Natural killer cell (primary cell): ENCODE results near the gene SUMO1. TPM values are rescaled to one million over a fixed set of nuclear protein-coding genes. Genes with fewer than 3 reads are reported as not detected.

Experiments used
- ATAC-seq, 3 donors: fragments of 150-1000 bp in 2 of 3; fragments of 200-7000 bp in 1 of 3; cut with Tn5 transposase; 1 replicate in 1 of 3; 2 replicates in 2 of 3; pipeline ENCODE4 v1.10.0; 2021; ENCODE audit warnings: mild to moderate bottlenecking in 2 of 3, moderate library complexity in 2 of 3
- DNase-seq, 2 donors: peaks; one replicate each; pipeline versions ENCODE4 v3.0.0 to v3.0.0-alpha.2; 2013 to 2021; ENCODE audit warnings: mixed read lengths in 1 of 2
- H3K27ac ChIP-seq: one replicate; pipeline ENCODE4 v1.5.1; 2013; ENCODE audit warnings: mild to moderate bottlenecking, low read length
- H3K27me3 ChIP-seq: one replicate; pipeline ENCODE4 v1.6.1; 2013; ENCODE audit warnings: low read length; ENCODE audit not compliant: control insufficient read depth, insufficient read depth
- H3K36me3 ChIP-seq: one replicate; pipeline ENCODE4 v1.6.1; 2013; ENCODE audit warnings: low read length; ENCODE audit not compliant: control insufficient read depth, insufficient read depth
- H3K4me1 ChIP-seq: one replicate; pipeline ENCODE4 v1.6.1; 2013; ENCODE audit warnings: low read length; ENCODE audit not compliant: control insufficient read depth, insufficient read depth
- H3K4me3 ChIP-seq: one replicate; pipeline ENCODE4 v1.5.1; 2013; ENCODE audit warnings: low read length
- H3K9me3 ChIP-seq: one replicate; pipeline ENCODE4 v1.6.1; 2013; ENCODE audit warnings: low read length; ENCODE audit not compliant: control insufficient read depth, insufficient read depth
- H3K27ac Mint-ChIP-seq, 2 donors: one replicate each; pipeline ENCODE4 v1.8.0; 2022; ENCODE audit warnings: mild to moderate bottlenecking in 2 of 2, mixed read lengths in 2 of 2, moderate library complexity in 1 of 2
- H3K27me3 Mint-ChIP-seq, 2 donors: one replicate each; pipeline ENCODE4 v1.8.0; 2022; ENCODE audit warnings: low read depth in 2 of 2, mixed read lengths in 2 of 2
- H3K36me3 Mint-ChIP-seq: one replicate; pipeline ENCODE4 v1.8.0; 2022; ENCODE audit warnings: mixed read lengths
- H3K4me1 Mint-ChIP-seq, 2 donors: one replicate each; pipeline ENCODE4 v1.8.0; 2022; ENCODE audit warnings: mixed read lengths in 2 of 2
- H3K4me3 Mint-ChIP-seq: one replicate; pipeline ENCODE4 v1.8.0; 2022; ENCODE audit warnings: mild to moderate bottlenecking, moderate library complexity, mixed read lengths
- H3K9me3 Mint-ChIP-seq, 2 donors: one replicate each; pipeline ENCODE4 v1.8.0; 2022; ENCODE audit warnings: mixed read lengths in 2 of 2
- WGBS: methylation state at CpG from one replicate; pipeline ENCODE4 v1.1.7; 2013; ENCODE audit warnings: missing lambda C conversion rate; ENCODE audit not compliant: insufficient coverage; 5-methylcytosine and 5-hydroxymethylcytosine counted together
- intact Hi-C: fragments of 100-400 bp; cut with micrococcal nuclease; formaldehyde crosslinking; loops from one replicate; pipeline ENCODE4 v1.14.2; 2022
- total RNA-seq, 4 donors: library from RNA; stranded (reverse); fragments of 120-200 nt in 1 of 4; gene quantifications; one replicate each; pipeline versions ENCODE4 v1.2.3 to v1.2.4, GENCODE V29; 2013 to 2022
- TF ChIP-seq, protein P1 (sequence below): fragments of 200-600 bp; IDR thresholded peaks from one replicate; pipeline ENCODE4 v1.8.0; 2022; ENCODE audit warnings: antibody characterized with exemption

SUMO1 gene
- total RNA-seq, 3 donors from 2014 or later (not counting 1 experiment from before 2014, with no cell fraction given): 70.1 to 84.1 (median 70.7) TPM

DNA sequence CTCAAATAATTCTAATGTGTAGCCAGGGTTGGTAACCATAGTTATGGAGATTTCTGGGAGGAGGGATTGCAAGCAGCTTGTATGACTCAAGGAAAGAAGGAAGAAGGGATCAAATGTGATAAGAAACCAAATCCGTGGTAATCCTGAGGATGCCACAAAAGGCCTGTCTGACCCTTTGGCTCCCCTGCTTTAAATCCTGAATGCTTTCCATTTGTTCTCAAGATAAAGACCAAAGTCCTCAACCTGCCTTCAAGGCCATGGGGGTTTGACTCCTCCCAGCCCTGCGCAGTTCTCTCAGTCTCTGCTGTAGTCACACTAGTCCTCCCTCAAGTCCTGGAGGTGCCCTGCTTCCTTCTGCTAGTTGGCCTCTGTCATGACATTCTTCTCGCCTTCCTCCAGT lies 74.0 kb downstream of the SUMO1 start:
- H3K4me1 ChIP-seq: no peaks in the 10 kb centered on the region
- WGBS: 83% methylated on average over 3 of the region's 3 CpGs
- H3K27me3 ChIP-seq: no peaks in the 10 kb centered on the region
- Mint-ChIP-seq H3K4me1 (no peaks in the 10 kb centered on the region), H3K27me3 (peaks cover 2 to 8% of the 10 kb centered on the region in 2 donors), H3K9me3 (no peaks in the 10 kb centered on the region), H3K36me3 (no peaks in the 10 kb centered on the region), H3K4me3 (no peak overlapping the region), H3K27ac (no peak overlapping the region)
- intact Hi-C loops: no loop called here
- ATAC-seq (no peak), DNase-seq (no peak)
- H3K36me3 ChIP-seq: no peaks in the 10 kb centered on the region
- no peak overlapping the region for H3K27ac ChIP-seq
- H3K4me3 ChIP-seq: no peak overlapping the region
- TF ChIP-seq, protein P1, sequence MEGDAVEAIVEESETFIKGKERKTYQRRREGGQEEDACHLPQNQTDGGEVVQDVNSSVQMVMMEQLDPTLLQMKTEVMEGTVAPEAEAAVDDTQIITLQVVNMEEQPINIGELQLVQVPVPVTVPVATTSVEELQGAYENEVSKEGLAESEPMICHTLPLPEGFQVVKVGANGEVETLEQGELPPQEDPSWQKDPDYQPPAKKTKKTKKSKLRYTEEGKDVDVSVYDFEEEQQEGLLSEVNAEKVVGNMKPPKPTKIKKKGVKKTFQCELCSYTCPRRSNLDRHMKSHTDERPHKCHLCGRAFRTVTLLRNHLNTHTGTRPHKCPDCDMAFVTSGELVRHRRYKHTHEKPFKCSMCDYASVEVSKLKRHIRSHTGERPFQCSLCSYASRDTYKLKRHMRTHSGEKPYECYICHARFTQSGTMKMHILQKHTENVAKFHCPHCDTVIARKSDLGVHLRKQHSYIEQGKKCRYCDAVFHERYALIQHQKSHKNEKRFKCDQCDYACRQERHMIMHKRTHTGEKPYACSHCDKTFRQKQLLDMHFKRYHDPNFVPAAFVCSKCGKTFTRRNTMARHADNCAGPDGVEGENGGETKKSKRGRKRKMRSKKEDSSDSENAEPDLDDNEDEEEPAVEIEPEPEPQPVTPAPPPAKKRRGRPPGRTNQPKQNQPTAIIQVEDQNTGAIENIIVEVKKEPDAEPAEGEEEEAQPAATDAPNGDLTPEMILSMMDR: no peak
- H3K9me3 ChIP-seq: no peaks in the 10 kb centered on the region

DNA sequence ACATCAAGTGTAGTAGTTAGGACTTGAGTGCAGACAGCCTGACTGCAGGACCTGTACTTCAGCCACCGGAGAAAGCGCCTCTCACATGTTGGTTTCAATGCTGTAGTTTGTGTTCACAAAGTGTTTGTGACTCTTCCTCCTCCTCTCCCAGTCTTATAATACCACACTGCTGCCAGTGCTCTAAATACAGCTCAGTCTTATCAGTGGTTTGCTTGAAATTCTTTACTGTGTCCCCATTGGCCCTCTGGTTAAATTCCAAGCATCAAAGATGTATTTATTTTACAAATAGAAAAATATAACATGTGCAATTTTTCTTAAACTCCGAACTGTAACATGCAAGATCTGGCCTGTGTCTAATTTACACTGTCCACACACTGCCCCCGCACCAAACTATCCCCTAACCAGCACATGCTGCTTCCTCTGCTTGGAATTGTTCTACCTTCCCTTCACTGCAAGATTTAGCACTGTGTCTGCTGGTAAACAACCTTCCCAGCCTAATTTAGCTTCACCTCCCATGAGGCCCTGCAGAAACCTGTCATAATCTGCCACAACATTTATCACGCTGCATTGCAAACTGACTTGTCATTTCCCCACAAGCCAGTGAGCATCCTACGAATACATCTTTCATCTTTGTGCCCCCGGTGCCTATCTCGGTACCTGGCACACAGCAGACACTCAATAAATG lies 77.1 kb downstream of the SUMO1 start:
- H3K27me3 ChIP-seq: no peaks in the 10 kb centered on the region
- no peaks in the 10 kb centered on the region for H3K9me3 ChIP-seq
- ATAC-seq (no peak), DNase-seq (no peak)
- no peak overlapping the region for H3K4me3 ChIP-seq
- H3K4me1 Mint-ChIP-seq: no peaks in the 10 kb centered on the region
- no peaks in the 10 kb centered on the region for H3K36me3 ChIP-seq
- H3K36me3 Mint-ChIP-seq: no peaks in the 10 kb centered on the region
- TF ChIP-seq, protein P1: no peak
- H3K27ac ChIP-seq: no peak overlapping the region
- H3K27me3 Mint-ChIP-seq: peaks cover 2 to 10% of the 10 kb centered on the region in 2 donors
- H3K27ac Mint-ChIP-seq: no peak overlapping the region
- intact Hi-C loops: no loop called here
- no peaks in the 10 kb centered on the region for H3K9me3 Mint-ChIP-seq
- no peak overlapping the region for H3K4me3 Mint-ChIP-seq
- 44% methylated on average over 8 of the region's 8 CpGs for WGBS
- no peaks in the 10 kb centered on the region for H3K4me1 ChIP-seq

DNA sequence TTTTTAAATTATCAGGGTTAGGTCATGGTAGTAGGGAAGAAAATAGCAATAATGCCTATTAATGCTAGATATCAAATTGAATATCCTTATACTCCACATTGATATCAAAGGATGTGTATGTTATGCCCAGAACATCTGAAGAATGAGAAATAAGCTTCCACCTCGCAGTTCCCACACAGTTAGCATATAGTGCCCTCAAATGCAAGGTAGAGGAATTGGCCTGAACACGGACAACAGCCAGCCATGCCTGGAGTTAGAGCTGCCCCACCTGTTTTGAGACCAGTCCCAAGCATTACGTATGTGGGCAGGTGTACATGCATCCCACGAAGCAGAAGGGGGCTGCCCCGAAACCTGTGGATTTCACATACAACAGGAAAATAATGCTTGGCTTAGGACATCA lies 79.6 kb downstream of the SUMO1 start:
- H3K9me3 ChIP-seq: no peaks in the 10 kb centered on the region
- H3K4me1 ChIP-seq: no peaks in the 10 kb centered on the region
- no peaks in the 10 kb centered on the region for H3K4me1 Mint-ChIP-seq
- intact Hi-C loops: no loop called here
- 86% methylated on average over 5 of the region's 5 CpGs for WGBS
- H3K4me3 Mint-ChIP-seq: no peak overlapping the region
- no peaks in the 10 kb centered on the region for H3K9me3 Mint-ChIP-seq
- H3K27ac ChIP-seq: no peak overlapping the region
- TF ChIP-seq, protein P1: no peak
- peaks cover 5 to 23% of the 10 kb centered on the region in 2 donors for H3K27me3 Mint-ChIP-seq
- no peaks in the 10 kb centered on the region for H3K27me3 ChIP-seq
- H3K4me3 ChIP-seq: no peak overlapping the region
- H3K27ac Mint-ChIP-seq: no peak overlapping the region
- no peaks in the 10 kb centered on the region for H3K36me3 Mint-ChIP-seq
- DNase-seq (no peak), ATAC-seq (no peak)
- no peaks in the 10 kb centered on the region for H3K36me3 ChIP-seq
